ENCODE results near the gene ARHGEF38.
A peak's percentile ranks its signal among the peaks of the same experiment; 100 is the strongest.

Gene ARHGEF38

GRCh38 chr4:105619188-105619931, 66.9 kb downstream of the ARHGEF38 start:
- DNase-seq, result no peak

DNA sequence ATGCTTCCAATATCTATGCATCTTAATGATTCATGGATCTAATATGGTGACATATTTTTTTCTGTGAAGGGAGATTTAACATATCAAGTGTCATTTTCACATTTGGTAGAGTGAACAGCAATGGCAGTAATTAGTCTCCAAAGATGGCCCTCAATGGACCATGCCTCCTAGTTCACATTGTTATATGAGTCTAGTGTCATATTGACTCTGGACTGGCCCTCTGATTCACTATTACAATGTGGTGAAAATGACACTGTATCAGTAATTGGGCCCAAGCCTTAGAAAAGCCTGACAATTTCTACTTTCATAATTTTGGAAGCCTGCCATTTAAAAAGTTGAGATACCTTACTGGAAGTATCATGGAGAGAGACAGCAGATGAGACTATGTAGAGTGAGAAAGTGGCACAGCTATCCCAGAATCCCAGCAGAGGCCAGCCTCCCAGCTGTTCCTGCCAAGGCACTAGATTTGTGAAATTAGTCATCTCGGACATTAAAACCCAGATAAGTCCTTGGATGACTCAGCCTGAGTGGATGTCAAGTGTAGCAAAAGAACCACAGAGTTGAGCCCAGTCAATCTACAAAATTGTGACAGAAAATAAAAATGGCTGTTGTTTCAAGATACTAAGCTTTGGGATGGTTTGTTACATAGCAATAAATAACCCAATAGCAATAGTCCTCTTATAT, 68.4 kb downstream of the ARHGEF38 start:
- no peak for DNase-seq

- DNase-seq, result no peak
Observed at GRCh38 chr4:105622269-105622668, 69.8 kb downstream of the ARHGEF38 start.

DNA sequence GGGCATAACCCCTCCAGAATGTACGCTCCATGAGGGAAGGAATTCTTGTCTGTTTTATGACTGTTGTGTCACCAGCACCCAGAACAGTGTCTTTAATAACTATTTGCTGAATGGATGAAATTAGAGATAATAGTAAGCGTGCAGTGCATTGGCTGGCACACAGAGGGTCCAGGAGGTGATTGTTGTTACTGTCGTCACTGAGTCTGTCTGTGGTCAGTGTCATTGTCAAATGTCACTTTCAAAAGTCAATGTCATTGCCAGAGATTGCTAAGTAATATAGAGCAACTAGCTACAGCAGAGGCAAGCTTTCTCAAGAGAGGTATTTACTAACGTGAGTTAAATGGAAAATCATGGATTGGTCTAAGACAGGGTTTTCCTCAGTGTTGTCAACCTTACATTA, 70.7 kb downstream of the ARHGEF38 start:
- no peak for DNase-seq

GRCh38 chr4:105624530-105624929, 72.1 kb downstream of the ARHGEF38 start:
- DNase-seq, result no peak

GRCh38 chr4:105625214-105625613, 72.8 kb downstream of the ARHGEF38 start:
- no peak for DNase-seq

GRCh38 chr4:105626846-105627245, 74.4 kb downstream of the ARHGEF38 start:
- DNase-seq, result no peak

- no peak for DNase-seq
Observed at GRCh38 chr4:105627620-105628019, 75.2 kb downstream of the ARHGEF38 start.

DNA sequence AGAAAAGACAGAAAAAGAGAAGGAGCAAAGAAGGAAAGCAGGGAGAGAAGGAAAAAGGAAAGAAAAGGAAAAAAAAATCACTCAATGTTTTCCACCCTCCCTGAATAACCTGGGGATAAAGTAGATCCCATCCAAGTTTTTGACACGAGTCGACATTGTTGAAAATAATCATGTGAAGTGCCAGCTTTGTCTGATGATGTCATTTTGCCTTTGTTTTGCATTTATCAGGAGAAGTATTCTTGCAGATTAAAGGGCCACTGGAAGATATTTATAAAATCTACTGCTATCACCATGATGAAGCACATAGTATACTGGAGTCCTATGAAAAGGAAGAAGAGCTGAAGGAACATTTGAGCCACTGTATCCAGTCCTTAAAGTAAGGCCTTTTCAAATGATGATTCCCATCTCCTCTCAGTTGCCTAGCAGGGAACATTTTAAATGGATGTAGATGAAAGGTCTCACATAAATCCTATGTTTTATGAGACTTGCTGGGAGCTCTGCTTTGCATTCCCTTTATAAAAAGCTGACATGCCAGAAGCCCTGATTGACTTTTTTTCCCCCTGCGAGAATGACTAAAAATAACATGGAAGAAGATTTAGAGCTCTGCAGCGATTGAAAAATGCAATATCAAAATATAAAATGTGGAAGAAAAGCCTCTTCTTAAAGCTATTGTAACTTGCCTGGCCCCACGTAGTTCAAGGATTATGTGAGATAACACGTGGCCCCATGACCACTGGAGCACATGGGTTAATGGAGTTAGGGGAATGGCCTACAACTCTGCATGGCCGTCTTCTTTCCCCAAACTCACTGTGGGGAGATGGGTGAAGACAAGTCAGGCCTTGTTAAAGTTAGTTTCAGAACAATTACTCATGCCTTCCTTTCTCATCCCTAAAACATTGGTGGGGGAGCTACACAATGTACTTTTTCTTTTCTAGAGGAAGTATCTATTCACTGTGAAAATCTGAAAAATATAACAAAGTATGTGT, 78.5 kb downstream of the ARHGEF38 start:
- peak; percentile 18 for DNase-seq

- no peak for DNase-seq
Observed at GRCh38 chr4:105631818-105632400, 79.5 kb downstream of the ARHGEF38 start.

- no peak for DNase-seq
Observed at GRCh38 chr4:105632599-105632998, 80.2 kb downstream of the ARHGEF38 start.

- DNase-seq, result peak; percentile 52
Observed at GRCh38 chr4:105633241-105633640, 80.8 kb downstream of the ARHGEF38 start.

DNA sequence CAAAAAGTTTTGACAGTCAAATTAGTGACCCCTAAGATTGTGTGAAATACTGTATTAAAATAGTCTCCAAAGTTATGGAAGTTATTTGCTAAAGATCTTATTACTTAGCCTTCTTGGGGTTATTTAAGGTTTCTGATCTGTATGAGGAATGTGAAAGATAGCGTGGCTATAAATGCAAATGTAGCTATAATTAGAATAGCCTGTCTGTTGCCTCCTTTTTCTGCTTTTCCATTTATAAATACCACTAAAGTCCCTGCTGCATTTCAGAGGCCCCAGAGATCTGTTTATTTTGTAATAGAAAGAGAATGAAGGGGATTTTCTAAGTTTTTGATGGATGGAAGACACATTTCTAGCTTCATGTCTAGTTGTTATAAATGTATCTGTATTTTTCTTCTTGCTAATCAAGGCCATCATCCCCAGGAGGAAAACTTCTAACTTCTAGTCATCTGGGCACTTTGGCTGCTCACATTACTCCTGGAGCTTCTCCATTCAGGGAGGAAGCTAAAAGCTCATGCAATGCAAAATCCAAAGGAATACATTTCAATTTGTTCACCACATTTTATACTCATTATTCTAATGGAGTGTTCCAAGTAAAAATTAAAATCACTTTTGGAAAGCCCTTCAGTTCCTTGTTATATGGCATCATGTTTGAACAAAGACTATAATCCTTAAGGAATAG, 82.1 kb downstream of the ARHGEF38 start:
- DNase-seq, result no peak

DNA sequence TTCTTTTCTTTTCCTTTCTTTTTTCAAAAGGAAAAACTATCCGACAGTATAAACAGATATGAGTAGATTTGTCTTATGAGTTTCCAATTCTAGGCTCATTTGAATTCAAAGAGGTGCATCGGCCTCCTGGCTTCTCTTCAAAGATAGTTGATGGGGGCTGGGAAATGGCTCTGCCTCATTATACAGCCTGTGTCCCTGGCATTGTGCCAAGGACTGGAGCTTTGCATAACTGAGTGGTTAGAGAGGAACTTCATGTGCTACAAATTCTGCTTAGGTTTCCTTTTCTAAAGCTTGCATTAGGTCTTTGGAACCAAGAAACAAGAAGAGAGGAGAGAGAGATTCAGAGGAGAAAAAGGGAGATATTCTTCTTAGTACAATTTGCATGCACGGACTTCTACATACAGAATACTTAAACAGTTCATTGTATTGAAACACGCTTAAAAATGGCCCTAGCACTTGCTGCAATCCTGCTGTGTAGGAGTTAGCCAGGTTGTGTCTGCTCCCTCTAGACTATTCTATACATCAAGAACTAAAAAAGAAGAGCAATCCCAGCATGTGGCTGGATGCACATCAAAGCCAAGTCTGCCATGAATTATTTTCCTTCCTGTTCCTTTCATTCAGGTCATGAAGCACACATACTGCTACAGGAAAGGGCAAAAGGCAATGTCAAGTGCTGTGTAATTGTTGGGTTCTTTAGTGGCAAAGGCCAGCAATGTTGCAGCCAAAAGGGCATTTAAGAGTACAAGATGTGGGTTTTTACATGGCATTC, 85.2 kb downstream of the ARHGEF38 start:
- peak; percentile 85 for DNase-seq

- no peak for DNase-seq
Observed at GRCh38 chr4:105641845-105642244, 89.4 kb downstream of the ARHGEF38 start.

DNA sequence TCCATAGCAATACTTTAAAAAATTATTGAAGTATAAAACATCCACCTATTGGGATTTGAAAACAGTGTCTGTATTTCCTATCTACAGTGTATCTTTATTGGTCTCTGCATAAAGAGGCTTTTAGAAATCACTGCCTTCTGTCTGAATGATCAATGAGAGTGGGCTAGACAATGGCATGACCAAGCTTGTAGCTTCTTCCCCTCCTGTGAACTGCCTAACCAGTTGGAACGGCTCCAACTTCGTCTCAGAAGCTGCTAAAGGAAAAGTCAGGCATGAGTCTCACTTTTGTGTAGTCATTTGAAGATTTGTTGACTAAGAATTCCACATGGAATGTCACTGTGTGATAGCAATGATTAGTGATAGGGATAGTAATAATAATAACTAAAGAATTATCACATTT, 91.8 kb downstream of the ARHGEF38 start:
- DNase-seq, result no peak

GRCh38 chr4:105645440-105645839, 93.0 kb downstream of the ARHGEF38 start:
- no peak for DNase-seq

DNA sequence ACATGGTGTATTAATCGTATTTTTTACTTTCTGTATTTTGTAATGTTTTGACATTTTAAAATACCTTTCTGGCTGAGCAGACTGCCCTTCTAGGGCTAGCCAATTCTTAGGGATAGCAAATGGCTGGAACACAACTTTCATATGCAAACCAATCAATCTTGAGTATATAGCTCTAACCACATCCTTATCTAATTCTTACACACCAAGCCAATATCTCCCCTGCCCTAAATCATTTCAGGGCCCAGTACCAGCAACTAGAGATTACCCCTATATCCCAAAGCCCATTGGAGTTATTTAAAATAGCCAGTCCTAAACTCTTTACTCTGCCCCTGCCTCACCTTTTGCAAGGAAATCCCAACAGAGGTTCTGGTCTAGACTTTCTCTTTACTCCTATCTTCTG, 97.8 kb downstream of the ARHGEF38 start:
- DNase-seq, result no peak

DNA sequence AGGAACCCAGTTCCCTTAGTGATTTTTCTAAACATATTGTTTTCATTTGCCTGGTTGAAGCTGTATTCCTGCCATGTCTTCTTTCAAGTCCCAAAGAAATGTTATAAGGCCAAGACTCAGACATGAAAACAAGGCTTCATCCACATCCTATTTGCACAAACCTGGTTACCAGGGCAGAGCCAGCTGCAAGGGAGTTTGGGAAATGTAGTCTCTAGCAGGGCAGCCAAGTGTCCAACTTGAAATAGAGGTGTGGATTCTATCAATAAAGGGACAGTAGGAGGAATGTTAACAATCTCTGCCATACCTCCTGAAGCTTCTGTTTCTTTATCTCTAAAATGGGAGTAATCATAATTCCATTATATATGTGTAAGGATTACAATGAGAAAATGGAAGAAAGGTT, 99.5 kb downstream of the ARHGEF38 start:
- DNase-seq, result no peak

DNA sequence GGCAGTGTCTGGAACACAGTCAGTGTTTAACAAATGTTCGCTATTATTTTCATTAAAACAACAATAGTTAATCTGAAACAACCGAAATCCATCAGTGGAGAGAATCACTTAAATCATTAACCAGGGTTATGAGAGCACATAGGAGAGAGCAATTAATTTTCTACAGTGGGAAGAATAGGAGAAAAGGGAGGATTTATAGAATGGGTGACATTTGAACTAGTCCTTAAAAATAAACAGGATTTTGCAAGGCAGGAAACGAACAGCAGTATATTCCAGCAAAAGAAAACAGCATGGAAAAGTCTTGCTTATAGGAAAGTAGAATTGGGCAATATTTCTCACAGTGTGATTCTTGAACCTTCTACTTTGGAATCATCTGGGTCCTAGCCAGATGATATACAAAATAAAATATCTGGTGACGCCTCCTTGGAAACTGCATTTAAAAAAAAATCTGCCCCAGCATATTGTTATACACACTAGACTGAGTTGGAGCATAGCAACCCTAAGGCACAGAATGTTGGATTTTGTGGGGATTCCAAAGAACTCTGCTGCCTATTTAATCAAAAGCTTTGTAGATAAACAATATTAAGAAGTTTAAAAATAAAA, 100.0 kb downstream of the ARHGEF38 start:
- no peak for DNase-seq

- no peak for DNase-seq
Observed at GRCh38 chr4:105657117-105657765, 104.8 kb downstream of the ARHGEF38 start.

Data from NCI-H1048 (cell line).